ENCODE data around the gene TUBA4A.
A peak's percentile ranks its signal among the peaks of the same experiment; 100 is the strongest.

The TUBA4A gene

DNA sequence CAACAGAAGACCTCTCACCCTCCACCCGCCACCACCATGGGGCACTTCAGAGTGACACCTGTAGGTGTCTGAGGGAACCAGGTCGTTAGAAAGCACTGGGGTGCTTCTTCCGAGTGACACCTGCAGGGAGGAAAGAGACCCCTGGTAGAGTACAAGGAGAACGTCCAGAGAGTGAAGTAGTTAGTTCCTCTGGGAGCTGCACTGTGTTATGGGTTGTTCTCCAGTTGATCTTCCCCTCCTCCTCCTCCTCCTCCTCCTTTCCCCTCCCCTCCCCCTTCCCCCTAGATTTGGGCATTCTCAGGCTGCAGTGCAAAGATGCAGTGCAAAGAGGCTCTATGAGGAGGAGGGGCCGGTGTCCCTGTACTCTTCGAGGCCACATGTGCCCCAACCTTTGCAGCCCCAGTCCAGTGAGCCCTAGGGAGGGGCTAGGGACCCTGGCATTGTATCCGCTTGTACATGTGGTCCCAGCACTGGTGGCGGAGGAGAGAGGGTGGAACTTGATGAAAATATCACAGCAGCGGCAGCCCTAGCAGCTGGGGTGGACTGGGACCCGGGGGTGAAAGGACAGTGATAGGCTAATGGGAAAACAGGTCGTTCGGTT, 26.3 kb upstream of the TUBA4A start:
- TF ChIP-seq, protein P1, sequence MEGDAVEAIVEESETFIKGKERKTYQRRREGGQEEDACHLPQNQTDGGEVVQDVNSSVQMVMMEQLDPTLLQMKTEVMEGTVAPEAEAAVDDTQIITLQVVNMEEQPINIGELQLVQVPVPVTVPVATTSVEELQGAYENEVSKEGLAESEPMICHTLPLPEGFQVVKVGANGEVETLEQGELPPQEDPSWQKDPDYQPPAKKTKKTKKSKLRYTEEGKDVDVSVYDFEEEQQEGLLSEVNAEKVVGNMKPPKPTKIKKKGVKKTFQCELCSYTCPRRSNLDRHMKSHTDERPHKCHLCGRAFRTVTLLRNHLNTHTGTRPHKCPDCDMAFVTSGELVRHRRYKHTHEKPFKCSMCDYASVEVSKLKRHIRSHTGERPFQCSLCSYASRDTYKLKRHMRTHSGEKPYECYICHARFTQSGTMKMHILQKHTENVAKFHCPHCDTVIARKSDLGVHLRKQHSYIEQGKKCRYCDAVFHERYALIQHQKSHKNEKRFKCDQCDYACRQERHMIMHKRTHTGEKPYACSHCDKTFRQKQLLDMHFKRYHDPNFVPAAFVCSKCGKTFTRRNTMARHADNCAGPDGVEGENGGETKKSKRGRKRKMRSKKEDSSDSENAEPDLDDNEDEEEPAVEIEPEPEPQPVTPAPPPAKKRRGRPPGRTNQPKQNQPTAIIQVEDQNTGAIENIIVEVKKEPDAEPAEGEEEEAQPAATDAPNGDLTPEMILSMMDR (IDR thresholded peaks at IDR 0.05; ENCODE audit: extremely low read depth, missing control alignments) = peak; percentile 8
- no peak for DNase-seq (ENCODE audit: low spot score)

DNA sequence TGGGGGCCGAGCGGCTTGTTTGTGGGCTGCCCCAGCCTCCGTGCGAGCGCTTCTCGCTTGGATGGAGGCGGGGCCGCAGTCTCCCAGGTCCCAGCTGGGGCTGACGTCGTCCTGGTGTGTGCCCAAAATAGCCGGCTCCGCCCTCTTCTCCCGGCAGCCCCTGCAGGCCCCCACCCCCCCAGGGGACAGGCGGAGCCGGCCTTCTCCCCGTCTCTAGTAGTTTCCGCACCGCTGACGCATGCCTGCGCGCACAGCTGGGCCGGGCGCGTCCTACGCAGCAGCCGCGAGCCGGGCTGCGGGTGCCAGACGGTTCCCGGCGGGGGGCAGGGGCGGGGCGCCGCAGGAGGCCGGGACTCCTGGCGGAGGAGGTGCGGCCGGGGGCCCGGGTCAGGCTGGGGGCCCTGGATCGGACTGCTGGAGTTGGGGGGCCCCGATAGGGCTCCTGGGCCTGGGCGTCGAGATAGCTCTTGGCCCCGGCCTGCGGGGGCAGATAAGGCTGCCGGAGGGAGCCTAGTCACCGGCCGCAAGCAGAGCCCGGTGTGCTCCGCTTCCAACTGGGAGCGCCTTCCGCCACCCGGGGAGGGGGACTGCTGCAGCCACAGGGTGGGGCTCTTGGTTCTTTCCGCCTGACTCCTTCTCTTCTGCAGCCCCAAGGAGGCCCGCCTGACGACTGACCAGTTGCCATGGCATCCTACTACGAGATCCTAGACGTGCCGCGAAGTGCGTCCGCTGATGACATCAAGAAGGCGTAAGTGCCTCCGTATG, 25.6 kb upstream of the TUBA4A start, which contains the start of gene DNAJB2:
DNAJB2 (plus strand) TSS at position 216 of the 765 bp plus-strand sequence; CDS start at position 684, 468 bp downstream.
- TF ChIP-seq, protein P1 (IDR thresholded peaks at IDR 0.05; ENCODE audit: extremely low read depth, missing control alignments) = no peak
- peak; percentile 100 for DNase-seq (ENCODE audit: low spot score)

DNA sequence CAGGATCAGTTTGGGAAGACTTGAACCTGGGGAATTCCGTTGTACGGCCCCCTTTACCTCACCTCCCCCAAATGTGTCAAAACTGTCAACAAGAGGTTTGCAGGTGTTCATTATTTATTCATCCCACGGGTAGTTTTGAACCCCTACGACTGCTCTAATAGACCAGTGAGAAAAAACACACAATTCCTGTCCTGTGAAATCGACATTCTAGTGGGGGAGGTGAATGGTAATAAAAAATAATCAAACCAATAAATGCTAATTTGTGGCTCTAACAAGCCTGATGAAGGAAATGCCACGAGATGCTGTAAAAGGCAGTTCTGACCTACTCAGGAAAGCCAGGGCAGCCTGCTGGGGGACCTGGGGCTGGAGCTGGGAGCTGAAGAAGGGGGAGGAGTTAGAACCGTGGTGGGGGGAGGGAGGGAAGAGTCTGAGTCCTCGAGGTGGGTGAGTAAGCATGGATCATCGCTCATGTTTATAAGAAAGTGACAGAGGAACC, 25.0 kb upstream of the TUBA4A start:
- TF ChIP-seq, protein P1 (IDR thresholded peaks at IDR 0.05; ENCODE audit: extremely low read depth, missing control alignments) = no peak
- DNase-seq (ENCODE audit: low spot score) = peak; percentile 35

DNA sequence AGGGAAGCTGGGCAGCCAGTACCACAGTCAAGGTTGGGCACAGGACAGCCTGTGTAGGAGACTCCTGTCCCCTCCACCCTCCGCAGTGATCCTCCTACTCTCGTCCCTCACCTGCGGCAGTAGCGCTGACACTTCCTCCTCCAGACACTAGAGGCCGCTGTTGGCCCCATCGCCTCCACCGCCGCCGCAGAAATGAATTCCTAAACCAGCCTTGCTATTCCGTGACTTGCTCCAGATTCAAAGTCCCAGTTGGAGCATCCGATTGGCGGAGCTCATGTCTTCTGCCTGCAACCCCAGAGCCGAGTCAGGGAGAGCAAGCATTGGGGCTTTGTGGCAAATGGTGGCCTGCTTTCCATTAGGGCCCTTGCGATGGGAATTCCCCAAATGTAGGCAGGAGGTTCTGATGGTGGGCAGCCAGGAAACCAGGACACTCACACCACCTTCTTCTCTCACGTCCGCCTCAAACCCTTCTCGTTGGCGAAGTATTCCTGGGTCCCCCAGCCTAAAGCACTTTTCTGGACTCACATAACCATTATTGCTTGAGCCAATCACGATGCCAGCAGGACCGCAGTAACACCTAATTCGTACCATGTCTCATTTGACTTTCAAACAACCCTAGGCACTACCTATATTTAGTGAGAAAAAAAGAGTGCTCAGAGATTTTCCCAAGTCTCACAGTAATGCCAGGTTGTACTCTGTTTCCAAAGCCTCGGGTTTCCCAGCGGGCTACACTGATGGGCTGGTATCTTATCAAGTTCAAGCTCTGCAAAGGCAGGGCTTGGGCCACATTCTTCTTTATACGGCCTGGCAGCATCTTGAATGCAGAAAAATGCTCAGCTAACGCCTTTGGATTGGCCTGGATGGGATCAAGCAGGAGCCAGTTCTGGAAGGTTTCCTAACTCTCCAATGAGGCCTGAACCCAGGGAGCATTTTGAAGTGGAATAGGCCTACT, 24.3 kb upstream of the TUBA4A start:
- TF ChIP-seq, protein P1 (IDR thresholded peaks at IDR 0.05; ENCODE audit: extremely low read depth, missing control alignments) = peak; percentile 85
- DNase-seq (ENCODE audit: low spot score) = peak; percentile 79

DNA sequence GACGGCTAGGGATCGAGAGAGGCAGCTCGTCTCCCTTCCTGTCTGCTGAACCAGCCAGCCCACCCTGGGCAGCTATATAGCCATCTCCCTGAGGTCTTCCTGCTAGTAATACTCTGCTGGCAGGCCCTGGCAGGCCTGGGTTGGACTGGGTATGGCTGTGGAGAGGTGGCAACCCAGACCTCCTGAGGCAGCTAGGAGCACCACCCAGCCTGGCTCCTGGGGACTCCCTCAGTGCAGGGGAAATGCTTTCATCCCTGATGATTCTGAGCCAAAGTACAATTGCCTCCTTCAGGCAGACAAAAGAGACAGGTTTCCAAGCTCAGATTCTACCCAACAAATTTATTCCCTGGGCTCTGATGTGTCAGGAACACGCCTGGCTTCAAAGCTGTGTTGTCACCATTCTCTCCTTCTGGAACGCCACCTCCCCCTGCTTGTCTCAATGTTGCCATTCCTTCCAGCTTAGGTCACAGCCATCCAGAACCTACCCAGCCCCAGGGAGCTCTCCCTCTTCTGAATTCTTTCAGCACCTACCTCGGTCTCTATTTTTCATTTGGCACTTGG, 20.7 kb upstream of the TUBA4A start:
- TF ChIP-seq, protein P1 (IDR thresholded peaks at IDR 0.05; ENCODE audit: extremely low read depth, missing control alignments) = no peak
- DNase-seq (ENCODE audit: low spot score) = no peak

DNA sequence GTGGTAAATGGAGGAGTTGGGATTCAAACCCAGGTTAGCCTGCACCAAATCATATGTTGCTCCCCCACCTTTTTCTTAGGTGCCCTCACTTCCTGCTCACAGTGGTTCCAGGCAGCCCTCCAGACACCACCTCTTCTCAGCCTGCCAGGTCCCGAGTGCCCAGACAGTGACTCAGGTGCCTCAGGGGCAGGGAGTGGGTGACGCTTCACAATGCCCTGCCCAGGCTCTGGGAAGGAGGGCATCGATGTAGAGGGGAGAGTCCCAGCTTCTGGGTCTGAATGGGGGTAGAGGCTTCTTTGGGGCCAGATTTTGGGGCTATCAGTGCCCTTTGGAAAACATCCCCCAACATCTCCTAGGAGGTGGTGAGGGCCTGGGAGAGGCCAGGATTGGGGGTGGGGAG, 20.2 kb upstream of the TUBA4A start:
- TF ChIP-seq, protein P1 (IDR thresholded peaks at IDR 0.05; ENCODE audit: extremely low read depth, missing control alignments) = no peak
- no peak for DNase-seq (ENCODE audit: low spot score)
